Spinal cord (tissue), 10 donors: ENCODE data around the gene GPR39. TPM values are rescaled to one million over a fixed set of nuclear protein-coding genes. Genes with fewer than 3 reads are reported as not detected.

ENCODE experiments used
- DNase-seq, 6 donors: peaks; one replicate each; pipeline versions ENCODE4 v3.0.0 to v3.0.0-alpha.2; 2013 to 2015; ENCODE audit warnings: low spot score in 6 of 6, low read depth in 4 of 6
- H3K27ac ChIP-seq: one replicate; pipeline ENCODE4 v1.5.1; 2013; ENCODE audit warnings: low read depth, low read length, control low read depth
- H3K27me3 ChIP-seq: one replicate; pipeline ENCODE4 v1.6.1; 2013; ENCODE audit warnings: low read length; ENCODE audit not compliant: control insufficient read depth, insufficient read depth
- H3K36me3 ChIP-seq: one replicate; pipeline ENCODE4 v1.6.1; 2013; ENCODE audit warnings: low read length; ENCODE audit not compliant: control insufficient read depth, insufficient read depth
- H3K4me1 ChIP-seq: one replicate; pipeline ENCODE4 v1.6.1; 2013; ENCODE audit warnings: low read length; ENCODE audit not compliant: control insufficient read depth, insufficient read depth
- H3K4me3 ChIP-seq: one replicate; pipeline ENCODE4 v1.5.1; 2013; ENCODE audit warnings: low read depth, low read length, control low read depth
- H3K9me3 ChIP-seq: one replicate; pipeline ENCODE4 v1.6.1; 2013; ENCODE audit warnings: low read length; ENCODE audit not compliant: control insufficient read depth, insufficient read depth
- WGBS: methylation state at CpG from one replicate; pipeline ENCODE4 v1.1.5; 2013; ENCODE audit warnings: missing lambda C conversion rate; ENCODE audit not compliant: insufficient coverage; 5-methylcytosine and 5-hydroxymethylcytosine counted together
- polyA plus RNA-seq, 2 donors: library from polyadenylated mRNA; unstranded; fragments of 120-200 nt; gene quantifications; one replicate each; pipeline ENCODE4 v1.2.1, GENCODE V29; 2013; ENCODE audit not compliant: insufficient read length in 2 of 2
- total RNA-seq, 2 donors: library from RNA; depleted of rRNA in 1 of 2; stranded (reverse); fragments of 120-200 nt in 1 of 2; fragments of >200 nt in 1 of 2; gene quantifications; one replicate each; pipeline versions ENCODE4 v1.2.3 to v1.2.4, GENCODE V29; 2013 to 2014
- donor health status: healthy.

The GPR39 gene
- total and polyA plus RNA-seq, 4 donors = 0.72 to 1.4 (median 1.1) TPM

GRCh38 chr2:132560562-132560961 lies 144.0 kb downstream of the GPR39 start:
- Histone ChIP-seq H3K9me3 (no peaks in the 10 kb centered on the region), H3K36me3 (no peaks in the 10 kb centered on the region), H3K4me1 (no peaks in the 10 kb centered on the region), H3K27ac (no peak overlapping the region), H3K27me3 (no peaks in the 10 kb centered on the region), H3K4me3 (no peak overlapping the region)
- WGBS = 92% methylated on average over 2 of the region's 2 CpGs
- no peak for DNase-seq

GRCh38 chr2:132562245-132562644 lies 145.6 kb downstream of the GPR39 start:
- 93% methylated on average over 4 of the region's 4 CpGs for WGBS
- H3K36me3 ChIP-seq = no peaks in the 10 kb centered on the region

GRCh38 chr2:132564065-132564464 lies 147.5 kb downstream of the GPR39 start:
- peak in 1 of 6 donors; percentile 40 for DNase-seq
- H3K36me3 ChIP-seq = no peaks in the 10 kb centered on the region
- WGBS = no CpG with 5 or more reads among the region's 2 CpGs
- no peaks in the 10 kb centered on the region for H3K27me3 ChIP-seq
- no peaks in the 10 kb centered on the region for H3K4me1 ChIP-seq
- no peak overlapping the region for H3K27ac ChIP-seq
- no peaks in the 10 kb centered on the region for H3K9me3 ChIP-seq
- H3K4me3 ChIP-seq = no peak overlapping the region

More at GRCh38 chr2:132562245-132562644, 145.6 kb downstream of the GPR39 start:
- Histone ChIP-seq H3K27ac (no peak overlapping the region), H3K27me3 (no peaks in the 10 kb centered on the region), H3K9me3 (no peaks in the 10 kb centered on the region), H3K4me1 (no peaks in the 10 kb centered on the region), H3K4me3 (no peak overlapping the region)
- no peak for DNase-seq

- H3K27me3 ChIP-seq = no peaks in the 10 kb centered on the region
- no peaks in the 10 kb centered on the region for H3K4me1 ChIP-seq
- H3K27ac ChIP-seq = no peak overlapping the region
- WGBS = no CpG with 5 or more reads among the region's 6 CpGs
- H3K9me3 ChIP-seq = no peaks in the 10 kb centered on the region
- DNase-seq = no peak
- no peaks in the 10 kb centered on the region for H3K36me3 ChIP-seq
- no peak overlapping the region for H3K4me3 ChIP-seq
Observed at GRCh38 chr2:132566379-132566778, 149.8 kb downstream of the GPR39 start.

- no peaks in the 10 kb centered on the region for H3K36me3 ChIP-seq
- no peaks in the 10 kb centered on the region for H3K4me1 ChIP-seq
- no peaks in the 10 kb centered on the region for H3K27me3 ChIP-seq
- WGBS = 90% methylated on average over 4 of the region's 5 CpGs
- no peak overlapping the region for H3K27ac ChIP-seq
- DNase-seq = no peak
- H3K9me3 ChIP-seq = no peaks in the 10 kb centered on the region
- H3K4me3 ChIP-seq = no peak overlapping the region
Observed at GRCh38 chr2:132567682-132568081, 151.1 kb downstream of the GPR39 start.

- Histone ChIP-seq H3K4me1 (no peaks in the 10 kb centered on the region), H3K36me3 (no peaks in the 10 kb centered on the region), H3K27ac (no peak overlapping the region), H3K9me3 (no peaks in the 10 kb centered on the region), H3K27me3 (no peaks in the 10 kb centered on the region), H3K4me3 (no peak overlapping the region)
- 96% methylated on average over 3 of the region's 3 CpGs for WGBS
- DNase-seq = no peak
Observed at GRCh38 chr2:132568656-132569055, 152.1 kb downstream of the GPR39 start.

GRCh38 chr2:132573444-132574007 lies 156.9 kb downstream of the GPR39 start:
- peak in 1 of 6 donors; percentile 45 for DNase-seq
- H3K9me3 ChIP-seq = no peaks in the 10 kb centered on the region
- no peak overlapping the region for H3K4me3 ChIP-seq
- H3K27me3 ChIP-seq = no peaks in the 10 kb centered on the region
- H3K27ac ChIP-seq = no peak overlapping the region
- no peaks in the 10 kb centered on the region for H3K4me1 ChIP-seq
- WGBS = 86% methylated on average over 2 of the region's 3 CpGs
- H3K36me3 ChIP-seq = no peaks in the 10 kb centered on the region

- DNase-seq = no peak
- H3K27ac ChIP-seq = no peak overlapping the region
- no peaks in the 10 kb centered on the region for H3K9me3 ChIP-seq
- H3K4me3 ChIP-seq = no peak overlapping the region
- no CpG with 5 or more reads among the region's 2 CpGs for WGBS
- H3K4me1 ChIP-seq = peaks cover 10% of the 10 kb centered on the region
- H3K36me3 ChIP-seq = no peaks in the 10 kb centered on the region
- H3K27me3 ChIP-seq = no peaks in the 10 kb centered on the region
Observed at GRCh38 chr2:132577686-132578085, 161.1 kb downstream of the GPR39 start.

GRCh38 chr2:132581591-132581990 lies 165.0 kb downstream of the GPR39 start:
- 33% methylated on average over 2 of the region's 5 CpGs for WGBS
- no peaks in the 10 kb centered on the region for H3K9me3 ChIP-seq
- no peaks in the 10 kb centered on the region for H3K27me3 ChIP-seq
- H3K4me3 ChIP-seq = no peak overlapping the region
- H3K36me3 ChIP-seq = no peaks in the 10 kb centered on the region
- peaks cover 28% of the 10 kb centered on the region for H3K4me1 ChIP-seq
- DNase-seq = peak in 1 of 6 donors; percentile 39
- H3K27ac ChIP-seq = no peak overlapping the region

- 33% methylated on average over 3 of the region's 9 CpGs for WGBS
- H3K9me3 ChIP-seq = no peaks in the 10 kb centered on the region
- peaks cover 28% of the 10 kb centered on the region for H3K4me1 ChIP-seq
- no peak overlapping the region for H3K27ac ChIP-seq
- H3K36me3 ChIP-seq = no peaks in the 10 kb centered on the region
- peak in 2 of 6 donors; percentile 66 to 78 for DNase-seq
- H3K27me3 ChIP-seq = no peaks in the 10 kb centered on the region
- no peak overlapping the region for H3K4me3 ChIP-seq
Observed at GRCh38 chr2:132581991-132582738, 165.6 kb downstream of the GPR39 start.
